GM12878 (cell line): Measurements from ENCODE around the gene GALNT9. TPM values are rescaled to one million over a fixed set of nuclear protein-coding genes. Genes with fewer than 3 reads are reported as not detected.

Experiments
- ATAC-seq: fragments of 200-7000 bp; cut with Tn5 transposase; 3 replicates; pipeline ENCODE4 v1.9.1; 2020; ENCODE audit warnings: mild to moderate bottlenecking, moderate library complexity
- BruUV-seq: library from RNA; stranded (reverse); fragments of 400-500 nt; replicated peaks from 2 replicates; lab custom pipeline; 2021; lab: Mats Ljungman, UMichigan
- CTCF ChIA-PET: fragments of 300-600 bp; sonication (Branson Sonifier 250); formaldehyde crosslinking; extraction: SDS; loops from one replicate; lab custom pipeline; 2021; ENCODE audit warnings: inconsistent platforms; lab: Yijun Ruan, JAX
- POLR2A ChIA-PET: fragments of 350-600 bp; formaldehyde crosslinking; extraction: SDS; loops from one replicate; lab custom pipeline; 2021; ENCODE audit warnings: inconsistent platforms; lab: Charles Lee
- RAD21 ChIA-PET: fragments of 300-600 bp; sonication (Branson Sonifier 250); formaldehyde crosslinking; loops from one replicate; lab custom pipeline; 2023; ENCODE audit warnings: antibody characterized with exemption; ENCODE audit not compliant: unreplicated experiment; lab: Charles Lee
- SMC1A ChIA-PET: fragments of 300-600 bp; sonication (Branson Sonifier 250); formaldehyde crosslinking; loops from one replicate; lab custom pipeline; 2023; ENCODE audit not compliant: unreplicated experiment, uncharacterized antibody; lab: Charles Lee
- DNase-seq: peaks from one replicate; pipeline ENCODE4 v3.0.0-alpha.2; 2011; ENCODE audit warnings: low read depth, low spot score
- FAIRE-seq: peaks from 3 replicates; lab custom pipeline; 2011; peaks lifted over from hg19 to GRCh38; lab: Jason Lieb, UNC
- H2AFZ ChIP-seq: 2 replicates; pipeline ENCODE4 v1.6.0; 2011; ENCODE audit warnings: low read depth, low read length, control low read depth; ENCODE audit not compliant: control insufficient read depth
- H3K27ac ChIP-seq: 2 replicates; pipeline ENCODE4 v1.5.1; 2011; ENCODE audit warnings: control low read depth; ENCODE audit not compliant: control insufficient read depth, insufficient read depth
- H3K27me3 ChIP-seq, 2 experiments: replicated peaks in 1 of 2; 2 replicates each; pipeline versions ENCODE4 v1.6.0 to v1.6.1; 2011; ENCODE audit warnings: low read length in 1 of 2; ENCODE audit not compliant: control insufficient read depth in 2 of 2, insufficient read depth in 2 of 2
- H3K36me3 ChIP-seq, 2 experiments: 2 replicates each; pipeline ENCODE4 v1.5.1; 2011; ENCODE audit warnings: low read length in 1 of 2; ENCODE audit not compliant: control insufficient read depth in 2 of 2, insufficient read depth in 2 of 2
- H3K4me1 ChIP-seq: 2 replicates; pipeline ENCODE4 v1.6.1; 2011; ENCODE audit warnings: mild to moderate bottlenecking, low read length, moderate library complexity, mixed read lengths; ENCODE audit not compliant: control insufficient read depth, insufficient read depth
- H3K4me2 ChIP-seq: 2 replicates; pipeline ENCODE4 v1.6.0; 2011; ENCODE audit warnings: control low read depth; ENCODE audit not compliant: control insufficient read depth, insufficient read depth
- H3K4me3 ChIP-seq: fragments of 200-600 bp; sonication (generic); 2 replicates; pipeline ENCODE4 v1.5.1; 2016
- H3K79me2 ChIP-seq: 2 replicates; pipeline ENCODE4 v1.6.0; 2011; ENCODE audit warnings: low read length; ENCODE audit not compliant: control insufficient read depth, insufficient read depth
- H3K9ac ChIP-seq: 2 replicates; pipeline ENCODE4 v1.8.0; 2011; ENCODE audit warnings: low read length, control low read depth, mixed read lengths; ENCODE audit not compliant: control insufficient read depth, insufficient read depth
- H3K9me3 ChIP-seq: replicated peaks from 3 replicates; pipeline ENCODE4 v1.5.1; 2011; ENCODE audit warnings: mild to moderate bottlenecking, low read length; ENCODE audit not compliant: control insufficient read depth, insufficient read depth
- H4K20me1 ChIP-seq: 2 replicates; pipeline ENCODE4 v1.6.0; 2011; ENCODE audit not compliant: control insufficient read depth, insufficient read depth
- EGR1 ChIP-seq, 2 experiments: IDR thresholded peaks; 1 replicate in 1 of 2; 2 replicates in 1 of 2; pipeline ENCODE4 v1.6.1; 2011 to 2012; ENCODE audit warnings: low read depth in 2 of 2, low read length in 2 of 2, borderline replicate concordance in 1 of 2, mild to moderate bottlenecking in 1 of 2, moderate library complexity in 1 of 2
- GATAD2B ChIP-seq: fragments of 450-650 bp; conservative IDR thresholded peaks from 2 replicates; pipeline ENCODE4 v1.6.1; 2017; ENCODE audit warnings: low read depth, mild to moderate bottlenecking, moderate library complexity
- NBN ChIP-seq: fragments of 450-650 bp; IDR thresholded peaks from 2 replicates; pipeline ENCODE4 v1.6.1; 2016
- POLR2A ChIP-seq: IDR thresholded peaks from 2 replicates; pipeline ENCODE4 v1.6.1; 2011; ENCODE audit warnings: low read depth, mild to moderate bottlenecking, low read length
- ZNF622 ChIP-seq: fragments of 450-650 bp; IDR thresholded peaks from 2 replicates; pipeline ENCODE4 v1.6.1; 2017; ENCODE audit warnings: mild to moderate bottlenecking, inconsistent platforms
- WGBS: methylation state at CpG from one replicate; pipeline ENCODE4 v1.1.6; 2016; ENCODE audit warnings: low lambda C conversion rate; ENCODE audit not compliant: insufficient replicate concordance, insufficient coverage; ENCODE audit errors: missing lambda C conversion rate; 5-methylcytosine and 5-hydroxymethylcytosine counted together
- in situ Hi-C: fragments of 300-500 bp; cut with MboI; formaldehyde crosslinking; loops from 9 replicates; pipeline ENCODE4 v1.14.3; 2018; ENCODE audit warnings: mixed read lengths
- intact Hi-C: fragments of 100-400 bp; cut with micrococcal nuclease; formaldehyde crosslinking; loops from one replicate; pipeline ENCODE4 v1.14.2; 2022; ENCODE audit not compliant: unreplicated experiment
- polyA plus RNA-seq, 11 experiments: library from polyadenylated mRNA; depleted of rRNA in 4 of 11; unstranded in 6 of 11; stranded (reverse) in 5 of 11; fragments of >200 nt; fragmentation: Nextera tagmentation in 4 of 11; fragmentation: Illumina TruSeq in 1 of 11; extraction: Ambion mirVana in 4 of 11; extraction: Trizol in 1 of 11; gene quantifications; 1 replicate in 1 of 11; 2 replicates in 10 of 11; pipeline versions ENCODE4 v1.2.1 to v1.2.3, GENCODE V29; 2011 to 2016; ENCODE audit warnings: inconsistent platforms in 2 of 11, missing spikeins in 2 of 11, low read depth in 1 of 11
- total RNA-seq, 4 experiments: library from RNA; depleted of rRNA in 3 of 4; stranded (reverse); fragments of >200 nt in 3 of 4; fragmentation: Illumina TruSeq in 1 of 4; extraction: Trizol in 1 of 4; gene quantifications; 2 replicates each; pipeline versions ENCODE4 v1.2.1 to v1.2.3, GENCODE V29; 2013 to 2021
- TF ChIP-seq, protein P1 (sequence below), 3 experiments: IDR thresholded peaks in 2 of 3; conservative IDR thresholded peaks in 1 of 3; 2 replicates each; pipeline ENCODE4 v1.5.1; 2011; ENCODE audit warnings: low read depth in 3 of 3, low read length in 3 of 3, mild to moderate bottlenecking in 3 of 3, control low read depth in 2 of 3, moderate library complexity in 2 of 3, inconsistent platforms in 1 of 3, mixed read lengths in 1 of 3; ENCODE audit not compliant: control insufficient read depth in 2 of 3, insufficient read depth in 1 of 3; ENCODE audit errors: extremely low read depth in 1 of 3
- TF ChIP-seq, protein P2 (sequence below): IDR thresholded peaks from 2 replicates; pipeline ENCODE4 v1.6.1; 2011; ENCODE audit warnings: mild to moderate bottlenecking, low read depth, low read length, moderate library complexity; ENCODE audit not compliant: insufficient replicate concordance
- TF ChIP-seq, protein P3 (sequence below): fragments of 450-650 bp; IDR thresholded peaks from 2 replicates; pipeline ENCODE4 v1.6.1; 2016; ENCODE audit warnings: mild to moderate bottlenecking, moderate library complexity, borderline replicate concordance

The GALNT9 gene
- total and polyA plus RNA-seq, 10 of the 15 experiments (the other 5 are each of a cell fraction or from before 2014, with no cell fraction given): 0.04 TPM; not detected in 9

DNA sequence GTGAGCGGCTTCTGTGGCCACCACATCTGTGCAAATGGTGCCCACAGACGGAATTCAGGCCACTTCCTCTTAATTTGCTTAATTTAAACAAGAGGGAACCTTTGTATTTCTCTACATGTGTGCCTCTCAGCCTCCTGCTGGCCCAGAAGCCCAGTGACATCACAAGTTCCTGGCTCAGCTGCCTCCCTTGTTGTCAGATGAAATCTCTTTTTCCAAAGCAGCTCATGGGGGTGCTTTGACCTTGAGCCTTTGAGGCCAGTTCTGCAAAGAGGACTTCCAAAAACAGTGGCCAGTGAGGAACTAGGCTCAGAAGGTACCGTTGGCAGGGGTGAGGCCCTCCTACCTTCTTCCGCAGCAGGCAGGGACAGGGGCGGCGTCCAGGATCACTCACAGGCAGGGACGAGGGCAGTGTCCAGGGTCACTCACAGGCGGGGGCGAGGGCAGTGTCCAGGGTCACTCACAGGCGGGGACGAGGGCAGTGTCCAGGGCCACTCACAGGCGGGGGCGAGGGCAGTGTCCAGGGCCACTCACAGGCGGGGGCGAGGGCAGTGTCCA lies 35.0 kb upstream of the GALNT9 start:
- no peaks in the 10 kb centered on the region for H4K20me1 ChIP-seq
- 48% methylated on average over 7 of the region's 15 CpGs for WGBS
- POLR2A ChIA-PET: no interaction called here
- no peak for TF ChIP-seq POLR2A
- no peak for TF ChIP-seq EGR1 (IDR thresholded peaks at IDR 0.05; ENCODE audit: borderline replicate concordance in 1 of 2, low read depth in 2 of 2, low read length in 2 of 2)
- no peak for TF ChIP-seq ZNF622
- CTCF ChIA-PET: no interaction called here
- no peak for FAIRE-seq
- intact Hi-C loops: no loop called here
- H3K9ac ChIP-seq: no peak overlapping the region
- H3K36me3 ChIP-seq: no peaks in the 10 kb centered on the region
- no peak overlapping the region for H3K27ac ChIP-seq
- no peaks in the 10 kb centered on the region; the same call in 2 of the 3 replicates for H3K9me3 ChIP-seq
- RAD21 ChIA-PET: no interaction called here
- BruUV-seq: no TSS peak
- in situ Hi-C loops: no loop called here
- no peaks in the 10 kb centered on the region for H3K79me2 ChIP-seq
- H3K27me3 ChIP-seq: no peaks in the 10 kb centered on the region
- no peak for ATAC-seq
- no peak overlapping the region for H3K4me3 ChIP-seq
- H2AFZ ChIP-seq: no peak overlapping the region
- SMC1A ChIA-PET: no interaction called here
- DNase-seq: no peak
- H3K4me2 ChIP-seq: no peak overlapping the region
- no peaks in the 10 kb centered on the region for H3K4me1 ChIP-seq

DNA sequence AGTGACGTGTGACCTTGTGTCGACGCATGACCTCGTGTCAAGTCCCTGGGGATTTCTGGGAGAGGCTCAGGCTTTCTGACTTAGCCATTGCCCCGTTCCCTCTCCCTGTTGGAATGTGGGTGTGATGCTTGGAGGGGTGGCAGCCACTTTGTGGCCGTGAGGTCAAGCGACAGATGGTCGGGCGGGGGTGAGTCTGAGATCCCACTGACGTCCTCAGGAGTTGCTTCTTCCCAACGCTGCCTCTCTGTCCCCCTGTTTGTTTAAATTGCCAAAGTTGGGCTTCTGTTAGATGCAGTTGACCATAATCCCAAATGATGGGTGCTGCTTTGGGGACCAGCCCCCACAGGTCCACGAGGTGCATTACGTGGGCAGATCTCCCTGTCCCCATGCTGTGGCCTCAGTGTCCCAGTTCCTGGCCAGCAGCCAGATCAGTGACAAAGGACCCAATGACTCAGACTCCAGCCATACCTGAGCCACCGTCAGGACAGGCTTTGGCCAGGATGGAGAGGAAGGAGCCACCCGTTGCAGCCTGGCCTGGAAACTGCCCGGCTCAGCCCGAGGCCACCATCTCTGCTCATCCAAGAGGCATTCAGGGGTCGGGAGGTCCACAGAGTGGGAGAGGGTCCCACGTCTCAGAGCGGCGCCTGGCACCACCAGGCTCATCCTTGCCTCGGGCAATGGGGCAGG lies 34.4 kb upstream of the GALNT9 start:
- H3K4me2 ChIP-seq: no peak overlapping the region
- H3K36me3 ChIP-seq: no peaks in the 10 kb centered on the region
- no peaks in the 10 kb centered on the region for H4K20me1 ChIP-seq
- intact Hi-C loops (no loop called here), in situ Hi-C loops (no loop called here)
- no peak overlapping the region for H2AFZ ChIP-seq
- DNase-seq: no peak
- no peak overlapping the region for H3K4me3 ChIP-seq
- FAIRE-seq: no peak
- H3K79me2 ChIP-seq: no peaks in the 10 kb centered on the region
- ChIA-PET RAD21 (no interaction called here), CTCF (no interaction called here), SMC1A (no interaction called here), POLR2A (no interaction called here)
- no TSS peak for BruUV-seq
- no peak overlapping the region for H3K27ac ChIP-seq
- no peaks in the 10 kb centered on the region for H3K4me1 ChIP-seq
- no peaks in the 10 kb centered on the region; the same call in 2 of the 3 replicates for H3K9me3 ChIP-seq
- 47% methylated on average over 22 of the region's 22 CpGs for WGBS
- no peaks in the 10 kb centered on the region for H3K27me3 ChIP-seq
- ATAC-seq: no peak
- no peak overlapping the region for H3K9ac ChIP-seq
- TF ChIP-seq, protein P1, sequence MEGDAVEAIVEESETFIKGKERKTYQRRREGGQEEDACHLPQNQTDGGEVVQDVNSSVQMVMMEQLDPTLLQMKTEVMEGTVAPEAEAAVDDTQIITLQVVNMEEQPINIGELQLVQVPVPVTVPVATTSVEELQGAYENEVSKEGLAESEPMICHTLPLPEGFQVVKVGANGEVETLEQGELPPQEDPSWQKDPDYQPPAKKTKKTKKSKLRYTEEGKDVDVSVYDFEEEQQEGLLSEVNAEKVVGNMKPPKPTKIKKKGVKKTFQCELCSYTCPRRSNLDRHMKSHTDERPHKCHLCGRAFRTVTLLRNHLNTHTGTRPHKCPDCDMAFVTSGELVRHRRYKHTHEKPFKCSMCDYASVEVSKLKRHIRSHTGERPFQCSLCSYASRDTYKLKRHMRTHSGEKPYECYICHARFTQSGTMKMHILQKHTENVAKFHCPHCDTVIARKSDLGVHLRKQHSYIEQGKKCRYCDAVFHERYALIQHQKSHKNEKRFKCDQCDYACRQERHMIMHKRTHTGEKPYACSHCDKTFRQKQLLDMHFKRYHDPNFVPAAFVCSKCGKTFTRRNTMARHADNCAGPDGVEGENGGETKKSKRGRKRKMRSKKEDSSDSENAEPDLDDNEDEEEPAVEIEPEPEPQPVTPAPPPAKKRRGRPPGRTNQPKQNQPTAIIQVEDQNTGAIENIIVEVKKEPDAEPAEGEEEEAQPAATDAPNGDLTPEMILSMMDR (IDR thresholded peaks at IDR 0.05 in 2 of 3, conservative IDR thresholded peaks at IDR 0.05 in 1 of 3; ENCODE audit: control insufficient read depth in 2 of 3, extremely low read depth in 1 of 3, insufficient read depth in 1 of 3, low read depth in 3 of 3, low read length in 3 of 3): no peak
- TF ChIP-seq, protein P2, sequence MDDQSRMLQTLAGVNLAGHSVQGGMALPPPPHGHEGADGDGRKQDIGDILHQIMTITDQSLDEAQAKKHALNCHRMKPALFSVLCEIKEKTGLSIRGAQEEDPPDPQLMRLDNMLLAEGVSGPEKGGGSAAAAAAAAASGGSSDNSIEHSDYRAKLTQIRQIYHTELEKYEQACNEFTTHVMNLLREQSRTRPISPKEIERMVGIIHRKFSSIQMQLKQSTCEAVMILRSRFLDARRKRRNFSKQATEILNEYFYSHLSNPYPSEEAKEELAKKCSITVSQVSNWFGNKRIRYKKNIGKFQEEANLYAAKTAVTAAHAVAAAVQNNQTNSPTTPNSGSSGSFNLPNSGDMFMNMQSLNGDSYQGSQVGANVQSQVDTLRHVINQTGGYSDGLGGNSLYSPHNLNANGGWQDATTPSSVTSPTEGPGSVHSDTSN: no peak
- TF ChIP-seq NBN (no peak), GATAD2B (no peak)
- TF ChIP-seq, protein P3, sequence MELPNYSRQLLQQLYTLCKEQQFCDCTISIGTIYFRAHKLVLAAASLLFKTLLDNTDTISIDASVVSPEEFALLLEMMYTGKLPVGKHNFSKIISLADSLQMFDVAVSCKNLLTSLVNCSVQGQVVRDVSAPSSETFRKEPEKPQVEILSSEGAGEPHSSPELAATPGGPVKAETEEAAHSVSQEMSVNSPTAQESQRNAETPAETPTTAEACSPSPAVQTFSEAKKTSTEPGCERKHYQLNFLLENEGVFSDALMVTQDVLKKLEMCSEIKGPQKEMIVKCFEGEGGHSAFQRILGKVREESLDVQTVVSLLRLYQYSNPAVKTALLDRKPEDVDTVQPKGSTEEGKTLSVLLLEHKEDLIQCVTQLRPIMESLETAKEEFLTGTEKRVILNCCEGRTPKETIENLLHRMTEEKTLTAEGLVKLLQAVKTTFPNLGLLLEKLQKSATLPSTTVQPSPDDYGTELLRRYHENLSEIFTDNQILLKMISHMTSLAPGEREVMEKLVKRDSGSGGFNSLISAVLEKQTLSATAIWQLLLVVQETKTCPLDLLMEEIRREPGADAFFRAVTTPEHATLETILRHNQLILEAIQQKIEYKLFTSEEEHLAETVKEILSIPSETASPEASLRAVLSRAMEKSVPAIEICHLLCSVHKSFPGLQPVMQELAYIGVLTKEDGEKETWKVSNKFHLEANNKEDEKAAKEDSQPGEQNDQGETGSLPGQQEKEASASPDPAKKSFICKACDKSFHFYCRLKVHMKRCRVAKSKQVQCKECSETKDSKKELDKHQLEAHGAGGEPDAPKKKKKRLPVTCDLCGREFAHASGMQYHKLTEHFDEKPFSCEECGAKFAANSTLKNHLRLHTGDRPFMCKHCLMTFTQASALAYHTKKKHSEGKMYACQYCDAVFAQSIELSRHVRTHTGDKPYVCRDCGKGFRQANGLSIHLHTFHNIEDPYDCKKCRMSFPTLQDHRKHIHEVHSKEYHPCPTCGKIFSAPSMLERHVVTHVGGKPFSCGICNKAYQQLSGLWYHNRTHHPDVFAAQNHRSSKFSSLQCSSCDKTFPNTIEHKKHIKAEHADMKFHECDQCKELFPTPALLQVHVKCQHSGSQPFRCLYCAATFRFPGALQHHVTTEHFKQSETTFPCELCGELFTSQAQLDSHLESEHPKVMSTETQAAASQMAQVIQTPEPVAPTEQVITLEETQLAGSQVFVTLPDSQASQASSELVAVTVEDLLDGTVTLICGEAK: no peak
